Measurements from ENCODE around the gene MPO.
A peak's percentile ranks its signal among the peaks of the same experiment; 100 is the strongest.

The MPO gene

DNA sequence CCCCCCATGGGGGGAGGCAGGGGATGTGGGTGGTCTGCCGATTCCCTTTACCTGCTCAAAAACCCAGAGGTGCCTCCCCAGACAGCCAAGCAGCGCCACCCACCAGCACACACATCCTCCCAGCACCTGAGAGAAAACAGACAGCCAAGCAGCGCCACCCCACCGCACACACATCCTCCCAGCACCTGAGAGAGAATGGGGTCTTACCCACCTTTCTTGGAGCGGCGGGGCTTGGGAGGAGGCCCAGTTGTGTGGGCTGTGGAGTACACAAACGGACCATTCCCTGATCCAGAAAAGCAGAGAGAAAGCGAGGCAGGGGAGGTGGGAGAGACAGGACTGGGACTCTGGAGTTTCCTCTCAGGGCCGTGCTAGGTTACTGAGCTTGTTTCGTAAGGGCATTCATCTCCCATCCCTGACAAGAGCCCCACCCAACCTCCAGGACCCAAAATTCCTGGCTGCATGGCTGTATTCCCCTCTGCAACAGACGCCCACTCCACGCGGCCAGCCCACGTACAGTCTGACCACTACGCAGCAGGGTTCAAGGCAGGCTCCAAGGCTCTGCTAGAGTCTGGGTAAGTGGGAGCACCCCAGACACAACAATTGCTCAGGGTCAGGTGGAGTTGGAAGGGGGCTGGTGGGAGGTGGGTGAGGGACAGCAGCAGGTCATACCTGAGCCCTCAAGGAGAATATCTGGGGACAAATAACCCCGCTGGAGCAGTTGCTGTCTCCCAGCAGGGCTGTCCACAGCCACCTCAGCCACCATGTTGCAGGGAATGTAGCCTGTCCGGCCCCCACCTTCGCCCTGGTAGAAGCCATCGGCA lies 25.6 kb upstream of the MPO start:
- DNase-seq (ENCODE audit: low read depth): no peak

DNA sequence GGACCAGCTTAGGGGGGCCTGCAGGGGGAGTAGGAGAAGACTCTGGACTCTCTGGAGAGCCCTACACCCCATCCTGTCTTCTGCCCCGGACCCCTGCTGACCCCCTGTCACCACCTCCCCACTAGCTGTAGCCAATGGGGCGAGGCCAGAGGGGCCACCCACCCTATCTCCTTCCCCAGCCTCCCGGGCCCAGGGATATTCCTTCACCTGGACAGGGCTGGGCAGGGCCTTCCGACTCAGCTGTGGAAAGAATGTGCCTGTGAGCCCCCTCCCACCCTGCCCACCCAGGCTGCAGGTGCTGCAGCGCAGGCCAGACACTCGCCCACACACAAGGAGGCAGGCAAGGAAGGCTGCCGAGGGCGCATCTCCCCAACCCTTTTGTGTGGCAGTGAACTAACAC lies 24.9 kb upstream of the MPO start:
- DNase-seq (ENCODE audit: low read depth): no peak

DNA sequence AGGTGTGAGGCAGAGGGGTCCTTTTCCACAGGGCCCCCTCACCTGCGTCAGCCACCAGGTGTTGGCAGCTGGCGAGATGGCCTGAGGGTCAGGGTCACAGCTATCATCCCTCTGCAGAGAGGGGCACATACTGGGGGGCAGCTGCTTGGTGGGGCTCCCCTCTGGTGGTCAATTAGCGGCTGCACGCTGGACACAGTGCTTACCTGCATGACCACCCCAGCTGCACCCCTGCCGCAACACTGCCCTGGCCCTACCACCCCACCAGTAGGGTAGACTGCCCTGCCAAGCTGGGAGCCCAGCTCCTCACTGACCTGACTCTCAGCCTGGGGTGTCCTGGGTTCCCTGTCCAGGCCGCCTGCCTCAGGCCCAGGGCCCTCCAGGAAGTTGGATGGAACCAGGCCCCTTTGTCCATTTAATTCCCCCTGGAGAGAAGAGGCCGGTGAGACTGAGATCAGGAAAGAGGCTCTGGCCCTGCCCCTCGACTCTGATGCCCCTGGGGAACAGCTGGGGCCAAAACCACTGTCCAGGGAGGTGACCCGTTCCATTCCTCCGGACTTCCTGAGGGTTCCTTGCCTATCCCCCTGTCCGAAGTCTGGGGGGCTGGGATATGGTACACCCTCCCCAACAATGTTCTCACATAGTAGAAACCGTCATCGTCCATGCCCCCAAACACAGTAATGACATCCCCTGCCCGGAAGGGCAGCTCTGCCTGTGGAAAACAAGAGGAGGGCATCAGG lies 24.2 kb upstream of the MPO start:
- DNase-seq (ENCODE audit: low read depth): no peak

DNA sequence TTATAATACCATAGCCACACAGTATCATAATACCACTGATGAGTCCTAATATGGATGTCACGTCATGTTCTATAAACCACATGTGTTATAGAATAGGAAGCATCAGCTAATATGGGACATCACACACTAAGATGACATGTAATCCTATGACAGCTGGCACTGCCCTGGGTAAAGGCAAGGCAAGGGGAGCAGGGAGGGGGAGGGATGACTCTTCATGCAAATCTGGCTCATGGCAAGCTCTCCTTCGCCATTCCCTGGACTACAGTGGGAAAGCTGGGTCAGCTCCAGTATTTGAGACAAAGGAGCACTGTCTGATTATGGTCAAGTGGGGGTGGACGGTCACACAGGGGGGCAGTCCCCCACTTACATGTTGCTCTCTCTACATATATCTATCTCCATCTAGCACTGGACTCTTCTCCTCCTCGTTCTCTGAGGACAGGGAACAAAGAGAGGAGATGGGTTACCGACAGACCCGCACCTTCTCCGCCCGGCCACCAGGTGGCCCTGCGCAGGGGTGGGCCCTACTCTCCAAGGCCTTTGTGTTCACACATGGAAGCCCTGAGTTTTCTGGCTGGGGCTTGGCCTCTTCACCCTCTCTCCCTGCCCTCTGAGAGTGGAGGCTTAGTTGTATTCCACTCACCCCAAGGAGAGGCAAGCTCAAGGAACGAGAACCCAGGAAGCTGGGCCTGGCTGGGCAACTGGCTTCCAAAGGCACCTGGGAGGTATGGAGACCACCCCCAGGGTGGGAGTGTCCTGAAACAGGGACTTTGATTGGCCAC lies 23.4 kb upstream of the MPO start:
- peak; percentile 41 for DNase-seq (ENCODE audit: low read depth)

DNA sequence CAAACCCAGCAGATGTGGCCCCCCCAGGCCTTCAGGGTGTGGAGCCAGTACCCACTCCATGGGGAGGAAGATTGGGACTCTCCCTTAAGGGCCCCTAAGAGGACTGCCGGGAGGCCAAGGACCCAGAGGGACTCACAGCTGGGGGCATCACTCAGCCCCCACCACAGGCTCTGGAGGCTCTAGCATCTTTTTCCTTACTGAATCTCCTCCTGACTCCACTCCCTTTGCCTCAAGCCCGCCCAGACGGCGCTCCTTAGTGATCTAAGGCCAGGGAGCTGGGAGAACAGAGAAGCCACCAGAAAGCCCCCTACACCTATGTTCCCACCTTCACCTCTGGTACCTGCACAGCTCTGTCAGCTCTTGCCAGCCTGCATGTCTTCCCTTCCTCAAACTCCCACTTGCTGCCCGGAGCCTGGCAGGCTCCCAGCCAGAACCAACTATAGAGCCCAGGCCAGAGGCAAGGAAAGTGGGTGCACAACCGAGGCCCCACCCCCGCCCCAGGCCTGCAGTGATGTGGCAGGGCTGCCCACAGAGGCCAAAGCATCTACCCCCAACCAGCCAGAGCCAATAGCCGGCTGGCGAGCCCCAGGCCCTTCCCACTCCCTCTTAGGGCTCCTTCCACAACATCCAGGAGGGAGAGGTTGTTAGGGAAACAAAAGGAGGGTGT lies 22.3 kb upstream of the MPO start:
- DNase-seq (ENCODE audit: low read depth): no peak

DNA sequence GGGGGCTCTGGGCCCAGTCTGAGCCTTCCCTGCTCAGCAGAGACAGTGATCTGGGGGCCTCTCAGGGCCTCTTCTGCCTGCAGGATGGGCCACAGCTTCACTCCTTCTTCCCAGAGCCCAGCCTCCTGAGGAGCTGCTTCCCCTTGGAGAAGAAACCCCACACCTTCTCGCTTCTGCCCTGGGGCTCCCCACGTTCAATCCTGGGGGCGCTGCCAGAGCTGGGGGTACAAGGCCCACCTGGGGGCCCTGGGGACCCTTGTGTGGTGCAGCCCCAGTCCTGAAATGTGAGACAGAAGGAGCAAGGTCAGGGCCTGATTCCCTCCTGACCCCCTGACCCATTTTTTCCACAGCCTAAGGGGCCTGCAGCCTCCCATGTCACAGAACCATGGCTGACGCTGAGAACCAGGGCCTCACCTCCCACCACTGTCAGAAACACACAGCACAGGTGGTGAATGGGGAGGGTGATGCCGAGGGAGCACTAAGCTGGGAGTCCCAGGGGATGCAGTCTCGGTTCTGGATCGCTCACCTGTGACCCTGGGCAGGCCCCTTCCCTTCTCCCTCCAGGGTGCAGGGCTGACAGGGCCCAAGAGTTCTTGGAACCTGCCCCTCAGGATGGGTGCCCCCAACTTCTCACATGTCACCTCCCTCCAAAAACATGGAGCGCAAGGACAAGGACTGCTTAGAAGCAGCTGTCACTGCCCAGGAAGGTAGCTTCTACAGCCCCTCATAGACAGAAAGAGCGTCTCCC lies 21.6 kb upstream of the MPO start:
- DNase-seq (ENCODE audit: low read depth): no peak

DNA sequence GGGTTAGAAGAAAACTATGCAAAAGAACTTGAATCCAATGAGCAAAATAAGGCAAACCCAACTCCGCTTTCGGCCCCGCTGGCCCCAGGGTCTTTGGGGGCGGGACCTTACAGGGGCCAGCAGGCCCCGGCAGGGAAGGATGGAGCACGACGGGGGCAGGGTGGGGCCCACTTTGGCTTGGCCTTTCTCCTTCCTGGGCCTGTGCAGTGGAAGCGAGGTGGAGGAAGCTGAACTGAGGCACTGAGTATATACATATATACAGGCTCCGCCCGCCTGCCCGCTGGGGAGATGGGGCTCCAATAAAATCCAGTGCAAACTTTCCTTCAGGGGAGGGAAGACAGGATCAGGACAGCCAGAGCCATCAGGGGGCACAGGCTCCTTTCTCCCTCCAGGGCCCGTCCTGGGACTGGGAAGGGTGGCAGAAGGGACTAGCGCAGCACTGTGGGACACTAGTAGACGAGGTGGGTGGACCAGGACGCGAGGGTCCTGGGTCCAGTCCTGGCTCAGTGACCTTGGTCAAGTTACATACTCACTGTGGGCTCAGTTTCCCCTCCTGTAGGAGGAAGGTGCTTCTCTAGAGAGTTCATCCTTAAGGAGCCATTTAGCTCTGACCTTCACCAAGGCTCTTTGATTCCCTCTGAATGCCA lies 20.9 kb upstream of the MPO start:
- no peak for DNase-seq (ENCODE audit: low read depth)

DNA sequence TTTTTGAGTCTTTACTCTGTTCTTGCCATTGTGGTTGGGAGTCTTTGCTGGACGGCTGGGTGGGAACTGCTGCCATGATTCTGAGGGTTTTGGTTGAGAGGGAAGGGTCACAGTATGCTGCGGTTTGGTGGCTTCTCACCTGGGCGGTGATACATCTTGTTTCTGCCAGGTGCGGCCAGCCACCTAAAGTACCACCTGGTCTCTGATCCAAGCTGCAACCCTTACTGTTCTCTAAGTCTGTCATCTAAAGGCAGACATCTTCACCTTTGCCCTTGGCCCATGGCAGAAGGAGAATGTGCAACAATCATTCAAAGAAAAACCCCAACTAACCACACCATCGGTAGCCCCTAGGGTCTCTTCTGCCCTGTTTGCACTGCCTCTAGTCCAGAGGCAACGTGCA lies 19.6 kb upstream of the MPO start:
- DNase-seq (ENCODE audit: low read depth): no peak

DNA sequence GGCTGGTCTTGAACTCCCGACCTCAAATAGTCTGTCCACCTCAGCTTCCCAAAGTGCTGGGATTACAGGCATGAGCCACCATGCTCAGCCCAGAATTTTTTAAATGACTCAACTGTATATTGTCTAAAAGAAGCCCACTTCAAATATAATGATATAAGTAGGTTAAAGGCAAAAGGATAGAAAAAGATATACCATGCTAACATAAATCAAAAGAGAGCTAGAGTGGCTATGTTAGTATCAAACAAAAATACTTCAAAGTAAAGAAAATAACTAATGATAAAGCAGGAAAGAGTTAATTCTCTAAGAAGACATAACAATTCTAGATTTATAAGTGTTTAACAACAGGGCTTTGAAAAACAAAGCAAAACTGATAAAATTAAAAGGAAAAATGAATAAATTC lies 13.3 kb upstream of the MPO start:
- no peak for DNase-seq (ENCODE audit: low read depth)

DNA sequence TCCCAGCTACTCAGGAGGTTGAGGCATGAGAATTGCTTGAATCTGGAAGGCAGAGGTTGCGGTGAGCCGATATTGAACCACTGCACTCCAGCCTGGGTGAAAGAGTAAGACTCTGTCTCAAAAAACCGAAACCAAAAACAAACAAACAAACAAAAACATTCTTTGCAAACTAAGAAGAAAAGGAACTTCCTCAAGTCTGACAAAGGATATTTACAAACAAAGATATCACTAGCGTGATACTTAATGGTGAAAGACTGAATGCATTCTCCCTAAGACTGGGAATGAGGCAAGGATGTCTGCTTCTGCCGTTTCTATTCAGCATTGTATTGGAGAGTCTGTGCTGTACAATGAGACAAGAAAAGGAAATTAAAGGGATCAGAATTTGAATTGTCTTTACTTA lies 10.5 kb upstream of the MPO start:
- DNase-seq (ENCODE audit: low read depth): no peak

DNA sequence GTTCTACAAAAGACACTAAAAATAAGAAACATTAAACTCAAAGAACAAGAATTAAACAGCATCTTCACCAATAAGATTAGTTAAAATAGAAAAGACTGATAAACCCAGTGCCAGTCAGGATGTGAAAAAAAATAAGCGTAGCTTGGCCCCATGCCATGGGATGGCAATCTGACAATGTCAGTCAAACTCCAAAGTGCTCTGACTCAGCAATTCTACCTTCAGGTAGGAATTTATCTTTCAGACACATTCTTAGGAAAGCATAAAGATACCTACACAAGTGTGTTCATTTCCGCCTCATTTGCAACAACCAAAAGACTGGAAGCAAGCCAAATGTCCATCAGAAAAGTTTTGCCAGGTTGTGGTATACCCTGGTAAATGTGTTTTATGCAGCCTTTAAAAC lies 9.1 kb upstream of the MPO start:
- no peak for DNase-seq (ENCODE audit: low read depth)

DNA sequence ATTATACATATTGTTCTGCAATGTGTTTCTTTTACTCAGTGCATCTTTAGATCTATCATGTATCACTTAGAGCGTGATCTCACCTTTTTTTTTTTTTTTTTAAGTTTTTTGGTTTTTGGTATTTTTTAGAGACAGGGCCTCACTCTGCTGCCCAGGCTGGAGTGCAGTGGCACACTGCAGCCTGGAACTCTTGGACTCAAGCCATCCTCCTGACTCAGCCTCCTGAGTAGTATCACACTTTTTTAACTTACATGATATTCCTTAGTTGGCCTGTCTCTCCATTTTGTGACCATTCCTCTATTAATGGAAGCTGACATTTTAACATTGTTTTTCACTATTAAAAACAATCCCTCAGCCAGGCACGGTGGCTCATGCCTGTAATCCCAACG lies 4.7 kb upstream of the MPO start:
- DNase-seq (ENCODE audit: low read depth): no peak

DNA sequence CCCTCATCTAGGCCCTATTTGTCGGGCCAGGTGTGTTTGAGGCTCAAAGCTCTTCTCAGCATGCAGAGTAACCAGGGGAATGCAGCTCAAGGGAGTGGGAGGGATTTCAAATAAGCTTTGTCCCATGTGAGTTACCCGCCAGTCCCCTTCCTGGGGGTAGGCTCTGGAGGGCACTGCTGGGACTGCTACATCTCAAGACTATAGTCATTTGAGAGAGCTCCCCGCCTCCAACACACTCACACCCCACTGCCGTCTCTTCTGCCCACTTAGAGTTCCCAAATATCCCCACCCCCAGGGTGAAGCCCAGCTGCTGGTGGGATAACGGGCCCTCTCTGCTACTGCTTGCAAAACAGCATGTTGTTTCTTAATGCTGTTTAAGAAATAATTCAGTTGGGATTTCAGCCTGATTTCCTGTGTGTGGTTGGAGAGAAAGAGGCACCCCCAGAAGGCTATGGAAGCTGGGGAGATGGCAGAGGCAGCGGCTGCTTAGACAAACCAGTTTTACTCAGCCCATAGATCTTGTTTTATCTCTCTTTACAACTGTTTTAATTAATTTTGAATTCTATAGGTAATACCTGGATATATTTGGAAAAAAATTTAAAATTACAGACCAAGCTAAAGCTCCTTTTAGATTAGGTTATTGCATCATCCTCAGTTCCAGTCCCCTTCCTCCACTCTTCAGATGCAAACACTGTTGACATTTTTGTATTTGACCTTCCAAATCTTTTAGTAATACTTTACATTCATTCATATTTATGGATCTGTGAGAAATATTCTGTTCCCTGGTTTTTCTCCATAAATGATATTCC lies 4.1 kb upstream of the MPO start:
- no peak for DNase-seq (ENCODE audit: low read depth)

DNA sequence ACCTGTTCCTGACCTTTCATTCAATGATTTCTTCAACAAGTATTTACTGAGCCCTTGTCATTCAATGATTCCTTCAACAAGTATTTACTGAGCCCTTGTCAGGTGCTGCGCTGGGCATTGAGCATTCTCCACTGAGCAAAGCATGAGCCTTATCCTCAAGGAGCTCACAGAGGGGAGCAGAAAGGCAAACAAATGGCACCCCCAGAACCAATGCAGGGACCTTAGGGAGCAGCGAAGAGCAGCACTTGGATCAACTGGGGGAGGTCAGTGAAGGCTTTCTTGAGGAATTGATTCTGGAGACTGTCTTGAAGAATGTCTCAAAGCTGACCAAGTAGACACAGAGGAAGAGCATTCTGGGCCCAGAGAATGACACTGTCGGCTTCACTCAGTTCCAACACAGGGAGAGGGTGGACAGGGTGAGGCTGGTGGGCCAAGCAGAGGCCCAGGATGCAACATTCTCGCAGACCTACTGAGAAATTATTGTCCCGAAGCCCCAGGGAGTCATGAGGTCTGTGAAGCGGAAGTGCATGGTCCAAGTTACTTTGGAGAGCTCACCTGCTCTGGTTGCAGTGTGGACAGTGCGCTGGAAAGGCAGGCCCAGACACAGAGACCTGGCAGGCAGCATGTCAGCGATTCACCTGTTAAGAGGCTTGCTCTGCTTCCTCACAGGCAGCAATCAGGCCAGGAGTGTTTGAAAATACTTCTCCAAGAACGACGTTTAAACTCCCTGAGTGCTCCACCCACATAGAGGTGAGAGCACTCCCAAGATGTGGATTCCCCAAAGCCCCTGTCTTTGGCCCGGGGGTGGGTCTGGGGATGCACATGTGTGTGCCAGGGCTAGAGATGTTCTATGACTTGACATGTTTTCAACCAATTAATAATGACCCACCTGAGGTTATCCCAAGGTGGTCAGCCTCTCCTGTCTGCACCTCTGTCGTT lies 3.2 kb upstream of the MPO start:
- no peak for DNase-seq (ENCODE audit: low read depth)

DNA sequence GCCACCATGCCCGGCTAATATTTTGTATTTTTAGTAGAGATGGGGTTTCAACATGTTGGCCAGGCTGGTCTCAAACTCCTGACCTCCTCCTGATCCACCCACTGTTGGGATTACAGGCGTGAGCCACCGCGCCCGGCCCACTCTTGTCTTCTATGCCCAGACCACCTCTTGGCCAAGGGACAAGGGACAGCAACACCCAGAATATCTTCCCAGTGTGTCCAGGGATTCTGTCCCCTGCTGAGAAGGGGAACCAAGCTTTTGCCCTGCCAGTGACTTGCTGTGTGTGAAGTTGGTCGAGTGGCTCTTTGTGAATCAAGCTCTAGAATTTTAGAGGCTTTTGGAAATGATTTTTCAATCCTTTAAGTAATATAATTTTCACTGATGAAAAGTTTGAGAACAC lies 1.7 kb upstream of the MPO start:
- DNase-seq (ENCODE audit: low read depth): no peak

DNA sequence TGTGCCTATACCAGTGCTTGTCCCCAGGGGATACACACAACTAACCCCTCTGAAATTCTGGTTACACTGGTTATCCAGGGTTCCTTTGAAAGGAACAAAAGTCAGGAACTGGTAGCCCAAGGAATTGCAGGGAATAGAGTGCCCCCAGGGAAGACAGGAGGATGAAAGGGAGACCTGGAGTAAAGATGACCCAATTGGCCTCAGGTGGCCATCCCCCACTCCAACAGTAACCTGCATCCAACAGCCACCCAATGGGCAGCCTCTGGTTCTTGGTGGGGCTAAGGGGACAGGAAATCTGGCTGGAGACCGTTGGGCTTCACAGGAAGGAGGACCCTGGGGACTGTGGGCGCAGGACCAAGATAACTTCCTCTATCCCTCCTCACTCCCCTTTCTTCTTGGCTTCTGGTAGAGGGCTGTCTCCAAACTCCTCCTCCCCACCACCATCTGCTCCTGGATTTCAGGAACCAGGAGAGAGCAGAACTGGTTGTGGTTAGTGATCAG lies 826 bp upstream of the MPO start:
- no peak for DNase-seq (ENCODE audit: low read depth)

DNA sequence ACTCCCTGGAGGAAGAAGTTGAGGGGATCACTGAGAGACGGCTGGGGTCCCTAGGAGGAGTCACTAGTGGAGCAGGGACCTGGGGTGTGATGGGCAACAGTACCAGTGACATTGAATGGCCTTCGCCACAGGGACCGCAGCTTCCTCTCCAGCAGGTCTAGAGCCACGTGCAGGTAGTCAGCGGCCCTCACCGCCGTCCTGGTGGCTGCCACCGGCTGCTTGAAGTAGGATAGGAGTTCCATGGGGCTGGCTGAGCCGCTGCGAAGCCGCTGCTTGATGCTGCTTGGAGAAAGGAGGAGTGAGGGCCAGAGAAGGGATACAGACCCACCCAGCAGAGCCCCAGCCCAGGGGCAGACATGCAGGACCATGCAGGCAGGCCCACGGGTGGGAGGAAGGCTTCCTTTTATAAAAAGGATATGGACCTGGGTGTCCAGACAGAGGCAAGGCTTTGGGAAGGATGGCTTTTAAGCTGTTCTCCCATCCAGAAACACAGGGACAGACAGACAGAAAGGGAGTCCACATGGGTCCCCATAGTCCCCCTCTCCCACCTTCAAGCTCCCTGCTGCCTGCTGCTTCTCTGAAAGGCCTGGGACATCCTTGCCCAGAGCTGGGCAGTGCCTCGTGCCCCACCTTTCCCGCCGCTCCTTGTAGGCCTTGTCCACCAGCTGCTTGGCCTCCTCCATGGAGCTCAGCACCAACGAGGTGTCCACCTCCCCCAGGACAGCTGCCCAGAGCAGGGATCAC lies 827 bp downstream of the MPO start:
- no peak for DNase-seq (ENCODE audit: low read depth)

DNA sequence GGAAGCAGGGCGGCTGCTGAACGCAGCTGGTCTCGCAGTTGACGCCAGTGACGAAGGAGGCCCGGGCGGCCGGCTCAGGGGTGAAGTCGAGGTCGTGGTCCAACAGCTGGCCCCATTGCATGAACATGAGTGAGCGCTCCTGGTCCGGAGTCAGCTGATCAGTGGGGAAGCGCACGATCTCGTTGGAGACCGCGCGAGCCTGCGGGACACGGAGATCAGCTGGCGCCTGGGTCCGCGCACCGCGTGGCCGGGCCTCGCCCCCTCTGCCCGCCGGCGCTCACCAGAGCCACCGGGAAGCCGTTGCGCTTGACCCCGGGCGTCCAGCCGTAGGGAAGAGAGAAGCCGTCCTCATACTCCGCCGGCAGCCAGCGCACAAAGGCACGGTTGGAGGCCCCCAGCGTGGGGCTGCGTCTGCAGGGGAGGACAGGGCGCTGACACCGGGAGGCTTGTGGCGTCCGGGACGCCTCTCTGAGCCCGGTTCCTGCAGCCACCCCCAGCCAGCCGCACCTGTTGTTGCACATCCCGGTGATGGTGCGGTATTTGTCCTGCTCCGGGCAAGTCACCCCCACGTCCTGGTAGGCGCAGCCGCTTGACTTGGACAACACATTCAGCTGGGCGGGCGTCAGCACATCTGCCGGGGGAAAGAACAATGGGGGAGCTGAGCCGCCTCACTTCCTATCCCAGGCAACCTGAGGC lies 1.6 kb downstream of the MPO start:
- peak; percentile 51 for DNase-seq (ENCODE audit: low read depth)
